HG03103 (cell line): ENCODE measurements around the gene NR1I3.

ENCODE experiments used
- ATAC-seq: cut with Tn5 transposase; IDR thresholded peaks from one replicate; pipeline ENCODE4 v1.9.1; 2021; ENCODE audit warnings: low read depth; ENCODE audit not compliant: unreplicated experiment

The NR1I3 gene

GRCh38 chr1:161197560-161198193 lies 40.3 kb downstream of the NR1I3 start:
- ATAC-seq: no peak

GRCh38 chr1:161196521-161197451 lies 41.2 kb downstream of the NR1I3 start:
- ATAC-seq: no peak

- no peak for ATAC-seq
Observed at GRCh38 chr1:161196111-161196510, 41.9 kb downstream of the NR1I3 start.

GRCh38 chr1:161195171-161195570 lies 42.8 kb downstream of the NR1I3 start:
- no peak for ATAC-seq

GRCh38 chr1:161193561-161194235 lies 44.3 kb downstream of the NR1I3 start:
- no peak for ATAC-seq

GRCh38 chr1:161192476-161193465 lies 45.2 kb downstream of the NR1I3 start:
- no peak for ATAC-seq

GRCh38 chr1:161191971-161192370 lies 46.0 kb downstream of the NR1I3 start:
- no peak for ATAC-seq

GRCh38 chr1:161190962-161191521 lies 47.0 kb downstream of the NR1I3 start:
- no peak for ATAC-seq

GRCh38 chr1:161189036-161189435 lies 49.0 kb downstream of the NR1I3 start:
- ATAC-seq: no peak

- ATAC-seq: no peak
Observed at GRCh38 chr1:161188381-161188780, 49.6 kb downstream of the NR1I3 start.

GRCh38 chr1:161187311-161187710 lies 50.7 kb downstream of the NR1I3 start:
- no peak for ATAC-seq

- no peak for ATAC-seq
Observed at GRCh38 chr1:161185732-161186311, 52.2 kb downstream of the NR1I3 start.

- ATAC-seq: peak; percentile 48
Observed at GRCh38 chr1:161185282-161185682, 52.7 kb downstream of the NR1I3 start.

- peak; percentile 34 for ATAC-seq
Observed at GRCh38 chr1:161182214-161182613, 55.8 kb downstream of the NR1I3 start.

GRCh38 chr1:161180639-161181038 lies 57.4 kb downstream of the NR1I3 start:
- no peak for ATAC-seq

- no peak for ATAC-seq
Observed at GRCh38 chr1:161179698-161180097, 58.3 kb downstream of the NR1I3 start.
